Caco-2 (cell line): ENCODE measurements around the gene SPDYE2B. TPM values are rescaled to one million over a fixed set of nuclear protein-coding genes. Genes with fewer than 3 reads are reported as not detected.
"Not testable (repeated sequence)": the region's sequence is repeated elsewhere in the genome, so short reads cannot be mapped to it uniquely, and the experiment has no call there.

Experiments used
- Bru-seq: library from RNA; stranded (reverse); fragments of 400-500 nt; gene quantifications from one replicate; lab custom pipeline; 2021; lab: Mats Ljungman, UMichigan
- BruChase-seq, 2 experiments: library from RNA; stranded (reverse); fragments of 400-500 nt; gene quantifications; one replicate each; lab custom pipeline; 2021; lab: Mats Ljungman, UMichigan
- BruUV-seq: library from RNA; stranded (reverse); fragments of 400-500 nt; replicated peaks from 2 replicates; lab custom pipeline; 2021; lab: Mats Ljungman, UMichigan
- CTCF ChIA-PET: fragments of 300-600 bp; sonication (Branson Sonifier 250); formaldehyde crosslinking; loops from one replicate; lab custom pipeline; 2022; ENCODE audit warnings: antibody characterized with exemption; lab: Charles Lee
- POLR2A ChIA-PET: fragments of 300-600 bp; sonication (Branson Sonifier 250); formaldehyde crosslinking; loops from one replicate; lab custom pipeline; 2022; ENCODE audit warnings: antibody characterized with exemption; lab: Charles Lee
- DNase-seq, 2 experiments: peaks; one replicate each; pipeline versions ENCODE4 v3.0.0 to v3.0.0-alpha.2; 2020 to 2022
- H3K27me3 ChIP-seq: replicated peaks from 2 replicates; pipeline ENCODE4 v1.6.0; 2011; ENCODE audit warnings: low read length; ENCODE audit not compliant: control insufficient read depth, insufficient read depth
- H3K36me3 ChIP-seq: 2 replicates; pipeline ENCODE4 v1.5.1; 2011; ENCODE audit warnings: low read length; ENCODE audit not compliant: control insufficient read depth, insufficient read depth
- H3K4me1 ChIP-seq: fragments of 250-450 bp; sonication (Bioruptor Pico); 2 replicates; pipeline ENCODE4 v1.5.1; 2020; ENCODE audit warnings: mild to moderate bottlenecking
- H3K4me3 ChIP-seq: 2 replicates; pipeline ENCODE4 v1.5.1; 2011; ENCODE audit warnings: low read depth, mild to moderate bottlenecking, control low read depth, low read length
- H3K9me3 ChIP-seq: fragments of 250-450 bp; sonication (Bioruptor Pico); 2 replicates; pipeline ENCODE4 v1.5.1; 2020; ENCODE audit warnings: mild to moderate bottlenecking, moderate library complexity
- H3K27ac Mint-ChIP-seq: one replicate; pipeline ENCODE4 v1.8.0; 2022; ENCODE audit warnings: mixed read lengths; ENCODE audit not compliant: unreplicated experiment
- H3K27me3 Mint-ChIP-seq: one replicate; pipeline ENCODE4 v1.8.0; 2022; ENCODE audit warnings: mixed read lengths; ENCODE audit not compliant: insufficient read depth, unreplicated experiment
- H3K36me3 Mint-ChIP-seq: one replicate; pipeline ENCODE4 v1.8.0; 2022; ENCODE audit warnings: mild to moderate bottlenecking, mixed read lengths; ENCODE audit not compliant: insufficient read depth, unreplicated experiment
- H3K4me1 Mint-ChIP-seq: one replicate; pipeline ENCODE4 v1.8.0; 2022; ENCODE audit warnings: low read depth, mixed read lengths; ENCODE audit not compliant: unreplicated experiment
- H3K4me3 Mint-ChIP-seq: one replicate; pipeline ENCODE4 v1.8.0; 2022; ENCODE audit warnings: mild to moderate bottlenecking, moderate library complexity, mixed read lengths; ENCODE audit not compliant: unreplicated experiment
- H3K9me3 Mint-ChIP-seq: one replicate; pipeline ENCODE4 v1.8.0; 2022; ENCODE audit warnings: mixed read lengths; ENCODE audit not compliant: unreplicated experiment
- intact Hi-C: fragments of 100-400 bp; cut with micrococcal nuclease; formaldehyde crosslinking; loops from one replicate; pipeline ENCODE4 v1.10.0; 2022; ENCODE audit not compliant: unreplicated experiment
- long read RNA-seq: library from polyadenylated mRNA; stranded (forward); transcript quantifications from one replicate; pipeline ENCODE4 v2.0.0, GENCODE V29; 2022
- total RNA-seq: library from RNA; stranded (reverse); gene quantifications from 2 replicates; pipeline ENCODE4 v1.2.3, GENCODE V29; 2022

The SPDYE2B gene
- total RNA-seq (not detected in 2 replicates), Bru-seq, nascent RNA (not detected), BruChase-seq, experiment 1, labeled RNA remaining after a 2-hour chase (not detected), BruChase-seq, experiment 2, labeled RNA remaining after a 6-hour chase (not detected)
- long read RNA-seq, partial matches to known transcripts: 0 of 79 reads
- long read RNA-seq, other reads (novel, unspliced or antisense): 79 of 79 reads

- H3K27me3 Mint-ChIP-seq, H3K9me3 ChIP-seq, DNase-seq, H3K27me3 ChIP-seq, POLR2A ChIA-PET, CTCF ChIA-PET, H3K36me3 Mint-ChIP-seq, H3K4me3 Mint-ChIP-seq, H3K4me1 Mint-ChIP-seq, H3K4me1 ChIP-seq, intact Hi-C loops, H3K4me3 ChIP-seq, H3K36me3 ChIP-seq, H3K9me3 Mint-ChIP-seq, H3K27ac Mint-ChIP-seq, BruUV-seq: not testable (repeated sequence)
Measured at GRCh38 chr7:102649924-102650323, at the start of gene SPDYE2B. TSS of gene SPDYE2B (plus strand) at chr7:102650319. CDS start at chr7:102652349, 2,030 bp downstream.

GRCh38 chr7:102602317-102602716 lies 47.8 kb upstream of the SPDYE2B start:
- H3K4me1 ChIP-seq, POLR2A ChIA-PET, H3K9me3 ChIP-seq, CTCF ChIA-PET, H3K27me3 Mint-ChIP-seq, intact Hi-C loops, H3K27ac Mint-ChIP-seq, H3K36me3 Mint-ChIP-seq, DNase-seq, H3K9me3 Mint-ChIP-seq, H3K4me3 Mint-ChIP-seq, H3K4me1 Mint-ChIP-seq, H3K36me3 ChIP-seq, H3K4me3 ChIP-seq, H3K27me3 ChIP-seq, BruUV-seq: not testable (repeated sequence)

- H3K4me3 Mint-ChIP-seq, H3K4me1 ChIP-seq, intact Hi-C loops, H3K4me1 Mint-ChIP-seq, POLR2A ChIA-PET, DNase-seq, H3K36me3 Mint-ChIP-seq, CTCF ChIA-PET, H3K9me3 Mint-ChIP-seq, H3K27ac Mint-ChIP-seq, H3K36me3 ChIP-seq, H3K27me3 ChIP-seq, BruUV-seq, H3K4me3 ChIP-seq, H3K27me3 Mint-ChIP-seq, H3K9me3 ChIP-seq: not testable (repeated sequence)
Measured at GRCh38 chr7:102604431-102605145, 45.5 kb upstream of the SPDYE2B start.

- H3K4me1 Mint-ChIP-seq, H3K27ac Mint-ChIP-seq, H3K4me3 Mint-ChIP-seq, intact Hi-C loops, H3K36me3 ChIP-seq, BruUV-seq, H3K9me3 Mint-ChIP-seq, H3K4me3 ChIP-seq, CTCF ChIA-PET, H3K27me3 ChIP-seq, H3K4me1 ChIP-seq, DNase-seq, H3K9me3 ChIP-seq, H3K36me3 Mint-ChIP-seq, H3K27me3 Mint-ChIP-seq, POLR2A ChIA-PET: not testable (repeated sequence)
Measured at GRCh38 chr7:102606848-102607247, 43.3 kb upstream of the SPDYE2B start.

GRCh38 chr7:102609734-102610133 lies 40.4 kb upstream of the SPDYE2B start:
- H3K27me3 ChIP-seq, H3K4me3 Mint-ChIP-seq, H3K27ac Mint-ChIP-seq, H3K27me3 Mint-ChIP-seq, H3K4me3 ChIP-seq, H3K4me1 ChIP-seq, DNase-seq, POLR2A ChIA-PET, BruUV-seq, H3K4me1 Mint-ChIP-seq, CTCF ChIA-PET, H3K36me3 ChIP-seq, H3K9me3 ChIP-seq, H3K36me3 Mint-ChIP-seq, intact Hi-C loops, H3K9me3 Mint-ChIP-seq: not testable (repeated sequence)

GRCh38 chr7:102610441-102610840 lies 39.7 kb upstream of the SPDYE2B start:
- POLR2A ChIA-PET, BruUV-seq, H3K36me3 Mint-ChIP-seq, H3K4me3 ChIP-seq, intact Hi-C loops, H3K9me3 ChIP-seq, H3K9me3 Mint-ChIP-seq, H3K27ac Mint-ChIP-seq, H3K4me3 Mint-ChIP-seq, H3K4me1 ChIP-seq, H3K27me3 Mint-ChIP-seq, H3K27me3 ChIP-seq, H3K36me3 ChIP-seq, H3K4me1 Mint-ChIP-seq, CTCF ChIA-PET: not testable (repeated sequence)
- peak in 1 of 2 experiments; percentile 16 for DNase-seq
